HG03108 (cell line): ENCODE results near the gene POGLUT2.
"Not testable (repeated sequence)": the region's sequence is repeated elsewhere in the genome, so short reads cannot be mapped to it uniquely, and the experiment has no call there.

ENCODE experiments used
- ATAC-seq: cut with Tn5 transposase; IDR thresholded peaks from one replicate; pipeline ENCODE4 v1.9.1; 2021; ENCODE audit warnings: moderate library complexity; ENCODE audit not compliant: unreplicated experiment

Gene POGLUT2

DNA sequence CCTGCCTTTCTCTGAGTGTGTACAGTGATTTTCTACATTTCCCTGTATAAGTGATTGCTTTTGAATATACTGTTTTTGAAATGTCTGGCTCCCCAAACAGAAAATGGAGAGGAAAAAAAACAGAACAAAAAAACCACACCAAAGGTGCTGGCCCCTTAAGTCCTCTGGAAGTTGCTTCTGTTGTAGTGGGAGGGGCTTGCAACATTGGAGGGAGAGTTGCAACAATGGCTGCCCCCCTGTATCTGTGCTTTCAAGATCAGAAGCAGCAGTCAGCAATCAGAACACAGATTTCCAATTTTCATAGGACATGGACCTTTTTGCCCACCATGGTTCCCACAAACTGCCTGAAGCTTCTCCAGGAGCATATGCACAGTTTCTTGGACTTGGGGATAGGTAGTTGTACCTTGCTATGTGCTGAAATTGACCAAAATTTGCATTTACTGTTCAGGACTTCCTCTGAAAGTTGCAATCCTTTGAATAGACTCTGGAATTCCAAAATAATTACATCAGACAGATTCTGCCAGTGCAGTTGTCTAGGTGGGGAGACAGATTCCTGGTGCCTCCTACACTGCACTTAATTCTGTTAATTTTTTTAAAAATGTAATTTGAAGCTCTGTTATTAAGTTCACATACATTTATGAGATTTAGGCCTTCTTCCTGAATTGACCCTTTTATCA is 14.0 kb upstream of the POGLUT2 start:
- no peak for ATAC-seq

GRCh38 chr13:102807699-102808098 is 8.9 kb upstream of the POGLUT2 start:
- no peak for ATAC-seq

DNA sequence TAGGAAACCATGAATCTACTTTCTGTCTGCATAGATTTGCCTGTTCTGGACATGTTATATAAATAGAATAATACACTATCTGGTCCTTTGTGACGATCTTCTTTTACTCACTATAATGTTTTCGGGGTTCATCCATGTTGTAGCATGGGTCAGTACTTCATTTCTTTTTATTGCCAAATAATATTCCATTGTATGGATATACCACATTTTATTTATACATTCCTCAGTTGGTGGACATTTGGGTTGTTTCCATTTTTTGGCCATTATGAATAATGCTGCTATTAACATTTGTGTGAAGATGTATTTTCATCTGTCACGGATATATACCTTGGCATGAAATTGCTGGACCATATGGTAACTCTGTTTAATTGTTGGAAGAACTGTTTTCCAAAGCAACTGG is 6.9 kb upstream of the POGLUT2 start:
- no peak for ATAC-seq

GRCh38 chr13:102800145-102801041 is 1.6 kb upstream of the POGLUT2 start:
- peak; percentile 70 for ATAC-seq

- ATAC-seq: peak; percentile 7
Observed at GRCh38 chr13:102799426-102800144, 809 bp upstream of the POGLUT2 start.

DNA sequence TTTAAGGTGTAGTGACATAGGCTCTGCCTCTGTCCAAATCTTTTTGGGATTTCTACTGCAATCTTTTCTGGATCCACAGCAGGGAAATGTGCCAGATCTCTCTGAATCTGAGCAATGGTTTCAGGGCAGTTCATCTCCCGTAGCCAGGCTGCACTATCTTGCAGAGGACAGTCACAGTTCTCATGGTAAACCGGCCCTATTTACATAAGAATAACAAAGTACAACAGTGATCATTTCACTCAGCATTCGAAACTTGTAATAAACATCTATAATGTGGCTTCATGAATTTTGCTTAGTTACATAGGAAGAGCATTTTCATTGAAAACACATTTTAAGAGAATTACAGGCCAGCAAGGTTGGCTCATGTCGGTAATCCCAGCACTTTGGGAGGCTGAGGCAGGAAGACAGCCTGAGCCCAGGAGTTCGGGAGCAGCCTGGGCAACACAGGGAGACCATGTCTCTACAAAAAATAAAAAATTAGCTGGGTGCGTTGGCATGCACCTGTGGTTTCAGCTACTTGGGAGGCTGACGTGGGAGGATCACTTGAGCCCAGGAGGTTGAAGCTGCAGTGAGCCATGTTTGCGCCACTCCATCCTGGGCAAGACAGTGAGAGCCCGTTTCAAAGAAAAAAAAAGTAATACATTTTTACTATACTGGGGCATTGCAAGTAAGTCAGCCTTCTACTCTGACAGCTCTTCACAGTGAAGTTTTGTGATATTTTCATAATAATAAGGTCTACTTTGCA is 5.0 kb downstream of the POGLUT2 start:
- no peak for ATAC-seq

- ATAC-seq: no peak
Observed at GRCh38 chr13:102792396-102792795, 6.4 kb downstream of the POGLUT2 start.

- ATAC-seq: no peak
Observed at GRCh38 chr13:102788683-102789082, 10.1 kb downstream of the POGLUT2 start.

DNA sequence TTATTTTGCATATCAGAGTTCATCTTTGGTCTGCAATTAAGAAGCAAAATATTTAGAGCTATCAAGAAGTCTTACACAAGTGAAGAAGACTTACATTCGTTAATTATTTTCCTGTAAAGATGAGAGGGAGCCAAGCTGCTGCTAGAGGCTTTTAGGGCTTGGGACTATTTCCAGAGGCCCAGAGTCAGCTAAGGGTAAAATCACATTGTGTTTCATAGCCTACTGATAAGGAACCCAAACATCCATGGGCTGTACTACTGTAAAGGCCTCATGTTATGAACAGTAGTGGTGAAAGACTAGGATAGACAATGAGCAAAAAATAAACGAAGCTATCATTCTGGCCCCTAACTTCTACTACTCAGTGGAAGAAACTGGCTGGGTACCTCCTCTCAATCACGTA is 14.3 kb downstream of the POGLUT2 start:
- no peak for ATAC-seq

GRCh38 chr13:102781591-102781990 is 17.2 kb downstream of the POGLUT2 start:
- no peak for ATAC-seq

GRCh38 chr13:102780656-102781055 is 18.1 kb downstream of the POGLUT2 start:
- ATAC-seq: not testable (repeated sequence)

- ATAC-seq: peak; percentile 41
Observed at GRCh38 chr13:102779436-102780159, 19.2 kb downstream of the POGLUT2 start.

DNA sequence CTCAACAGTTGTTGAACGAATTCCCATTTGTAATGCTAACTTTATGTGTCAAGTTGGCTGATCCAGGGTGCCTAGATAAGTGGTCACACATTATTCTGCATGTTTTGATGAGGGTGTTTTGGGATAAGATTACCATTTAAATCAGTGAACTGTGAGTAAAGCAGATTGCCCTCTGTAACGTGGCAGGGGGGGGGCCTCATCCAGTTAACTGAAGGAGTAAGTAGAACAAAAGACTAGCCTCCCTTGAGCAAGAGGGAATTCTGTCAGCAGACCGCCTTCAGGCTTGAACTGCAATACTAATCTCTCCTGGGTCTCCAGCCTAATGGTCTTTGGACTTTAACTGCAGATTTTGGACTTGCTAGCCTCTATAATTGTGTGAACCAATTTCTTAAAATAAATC is 21.0 kb downstream of the POGLUT2 start:
- no peak for ATAC-seq

DNA sequence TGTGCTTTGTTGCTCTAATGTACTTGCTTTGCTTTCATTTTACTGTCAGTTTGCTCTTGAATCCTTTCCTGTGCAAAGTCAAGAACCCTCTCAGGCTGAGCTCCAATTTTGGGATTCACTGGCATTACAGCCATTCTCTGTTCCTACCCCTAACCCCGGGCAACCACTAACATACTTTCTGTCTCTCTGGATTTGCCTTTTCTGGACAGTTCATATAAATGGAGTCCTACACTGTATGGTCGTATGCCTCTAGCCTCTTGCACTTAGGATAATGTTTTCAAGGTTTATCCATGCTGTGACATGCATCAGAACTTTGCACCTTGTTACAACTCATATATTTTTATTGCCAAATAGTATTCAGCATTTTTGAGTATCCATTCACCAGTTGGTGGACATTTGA is 22.5 kb downstream of the POGLUT2 start:
- ATAC-seq: no peak

GRCh38 chr13:102774591-102775520 is 23.9 kb downstream of the POGLUT2 start:
- no peak for ATAC-seq

DNA sequence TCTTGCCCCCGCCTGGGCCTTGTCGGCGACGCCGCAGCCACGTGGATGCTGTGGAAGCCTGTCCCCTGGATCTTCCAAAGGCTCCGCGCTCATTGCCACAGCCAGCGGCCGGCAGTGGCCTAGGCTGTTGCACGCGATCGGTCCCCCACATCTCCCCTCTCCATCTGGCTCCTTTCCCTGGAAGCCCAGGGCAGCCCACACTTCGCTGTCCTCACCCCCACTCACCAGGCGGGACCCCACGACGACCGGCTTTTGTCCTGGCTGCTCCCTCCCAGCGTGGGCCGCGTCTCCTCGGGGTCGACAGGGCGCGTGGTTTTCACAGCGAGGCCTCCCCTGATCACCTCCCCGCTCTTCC is 24.6 kb downstream of the POGLUT2 start:
- ATAC-seq: no peak

DNA sequence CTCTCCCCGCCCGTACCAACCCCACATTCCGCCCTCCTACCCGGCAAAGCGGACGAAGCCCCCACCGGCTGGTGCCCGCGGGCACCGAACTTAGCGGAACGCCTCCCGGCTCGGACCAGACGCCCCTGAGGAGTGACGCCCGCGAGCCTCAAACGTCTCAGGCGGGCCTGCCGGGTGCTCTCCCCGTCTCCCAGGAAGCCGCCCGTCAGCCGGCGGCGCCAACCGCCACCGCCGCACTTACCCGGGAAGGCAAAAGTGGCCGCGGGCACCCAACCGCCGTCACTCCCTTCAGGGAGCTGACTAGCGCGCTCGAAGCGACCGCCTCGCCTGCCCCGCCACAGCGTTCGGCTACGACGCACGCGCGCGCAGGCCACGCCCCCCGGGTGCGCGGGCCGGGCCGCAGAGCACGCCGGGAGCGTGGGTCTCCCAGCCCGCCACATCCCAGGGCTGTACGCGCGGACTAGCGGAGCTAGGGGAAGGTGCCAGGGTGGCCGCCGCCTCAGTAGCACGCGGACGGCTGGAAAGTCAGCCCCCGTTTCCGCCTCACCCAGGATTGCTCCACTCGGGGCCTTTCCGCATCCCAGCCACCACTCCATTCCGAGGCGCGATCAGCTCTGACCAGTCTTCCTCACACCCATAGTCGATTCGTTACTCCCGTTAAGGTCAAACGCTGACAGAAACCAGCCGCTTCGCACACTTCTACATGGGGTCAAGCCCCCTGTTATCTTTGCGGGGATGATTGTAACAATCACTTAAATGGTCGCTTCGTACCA is 25.1 kb downstream of the POGLUT2 start, which contains the start of gene TEX30:
TEX30 (minus strand) TSS at position 346 of the 773 bp plus-strand sequence. CDS start 3,760 bp downstream, outside the sequence.
- peak; percentile 95 for ATAC-seq

GRCh38 chr13:102772042-102772425 is 26.7 kb downstream of the POGLUT2 start:
- ATAC-seq: no peak
